H1 (cell line): ENCODE measurements around the gene TMEM106C. TPM values are rescaled to one million over a fixed set of nuclear protein-coding genes. Genes with fewer than 3 reads are reported as not detected.

Source experiments
- CHD7 ChIP-seq: fragments of 300-600 bp; sonication (generic); IDR thresholded peaks from 2 replicates; pipeline ENCODE4 v1.7.1; 2012; ENCODE audit warnings: low read length, moderate library complexity, mild to moderate bottlenecking, inconsistent platforms; ENCODE audit not compliant: insufficient replicate concordance
- JUN ChIP-seq: IDR thresholded peaks from 2 replicates; pipeline ENCODE4 v1.6.1; 2011; ENCODE audit warnings: low read depth, mild to moderate bottlenecking, improper control_type of control experiment, low read length
- SP2 ChIP-seq: IDR thresholded peaks from 2 replicates; pipeline ENCODE4 v1.6.1; 2012; ENCODE audit warnings: mild to moderate bottlenecking, low read length, inconsistent platforms
- polyA plus RNA-seq, 7 experiments: library from polyadenylated mRNA; depleted of rRNA in 3 of 7; stranded (reverse) in 5 of 7; unstranded in 2 of 7; fragments of >200 nt in 5 of 7; fragments of 200-250 nt in 2 of 7; gene quantifications; 1 replicate in 5 of 7; 2 replicates in 1 of 7; 4 replicates in 1 of 7; pipeline versions ENCODE4 v1.2.1 to v1.2.3, GENCODE V29; 2011 to 2013; ENCODE audit warnings: missing spikeins in 2 of 7, mixed read lengths in 2 of 7
- total RNA-seq: library from RNA; stranded (reverse); fragmentation: NEBNext Ultra II Directional; extraction: Animal tissue kit (Norgen Biotek cat#: 25700); gene quantifications from 2 replicates; pipeline ENCODE4 v1.2.1, GENCODE V29; 2021

TMEM106C gene
- total and polyA plus RNA-seq, 2 of the 8 experiments (the other 6 are each of a cell fraction or from before 2014, with no cell fraction given), result 36.6 to 45.3 TPM

- TF ChIP-seq CHD7 (no peak), JUN (no peak), SP2 (no peak)
- TF ChIP-seq, all 59 proteins: peak for 0
These were observed 18.6 kb upstream of the TMEM106C start (continued) for GRCh38 chr12:47944685-47945340.
